ENCODE measurements around the gene HMGCR.

The HMGCR gene

DNA sequence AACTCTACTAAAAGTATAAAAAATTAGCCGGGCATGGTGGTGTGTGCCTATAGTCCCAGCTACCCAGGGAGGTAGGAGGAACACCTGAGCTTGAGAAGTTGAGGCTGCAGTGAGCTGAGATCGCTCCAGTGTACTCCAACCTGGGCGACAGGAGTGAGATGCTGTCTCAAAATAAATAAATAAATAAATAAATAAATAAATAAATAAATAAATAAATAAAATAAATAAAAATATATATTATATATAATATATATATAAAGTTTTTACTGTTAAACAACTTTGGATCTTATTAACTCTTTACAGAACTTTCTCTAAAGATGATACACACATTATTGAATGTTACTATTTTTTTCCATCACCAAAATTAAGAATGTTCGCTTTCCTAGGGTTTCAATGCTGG is 38.4 kb downstream of the HMGCR start (continued):
- TF ChIP-seq, protein P1, sequence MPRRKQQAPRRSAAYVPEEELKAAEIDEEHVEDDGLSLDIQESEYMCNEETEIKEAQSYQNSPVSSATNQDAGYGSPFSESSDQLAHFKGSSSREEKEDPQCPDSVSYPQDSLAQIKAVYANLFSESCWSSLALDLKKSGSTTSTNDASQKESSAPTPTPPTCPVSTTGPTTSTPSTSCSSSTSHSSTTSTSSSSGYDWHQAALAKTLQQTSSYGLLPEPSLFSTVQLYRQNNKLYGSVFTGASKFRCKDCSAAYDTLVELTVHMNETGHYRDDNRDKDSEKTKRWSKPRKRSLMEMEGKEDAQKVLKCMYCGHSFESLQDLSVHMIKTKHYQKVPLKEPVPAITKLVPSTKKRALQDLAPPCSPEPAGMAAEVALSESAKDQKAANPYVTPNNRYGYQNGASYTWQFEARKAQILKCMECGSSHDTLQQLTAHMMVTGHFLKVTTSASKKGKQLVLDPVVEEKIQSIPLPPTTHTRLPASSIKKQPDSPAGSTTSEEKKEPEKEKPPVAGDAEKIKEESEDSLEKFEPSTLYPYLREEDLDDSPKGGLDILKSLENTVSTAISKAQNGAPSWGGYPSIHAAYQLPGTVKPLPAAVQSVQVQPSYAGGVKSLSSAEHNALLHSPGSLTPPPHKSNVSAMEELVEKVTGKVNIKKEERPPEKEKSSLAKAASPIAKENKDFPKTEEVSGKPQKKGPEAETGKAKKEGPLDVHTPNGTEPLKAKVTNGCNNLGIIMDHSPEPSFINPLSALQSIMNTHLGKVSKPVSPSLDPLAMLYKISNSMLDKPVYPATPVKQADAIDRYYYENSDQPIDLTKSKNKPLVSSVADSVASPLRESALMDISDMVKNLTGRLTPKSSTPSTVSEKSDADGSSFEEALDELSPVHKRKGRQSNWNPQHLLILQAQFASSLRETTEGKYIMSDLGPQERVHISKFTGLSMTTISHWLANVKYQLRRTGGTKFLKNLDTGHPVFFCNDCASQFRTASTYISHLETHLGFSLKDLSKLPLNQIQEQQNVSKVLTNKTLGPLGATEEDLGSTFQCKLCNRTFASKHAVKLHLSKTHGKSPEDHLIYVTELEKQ (tag by site-specific recombination; IDR thresholded peaks at IDR 0.05; ENCODE audit: borderline replicate concordance) = no peak
- TF ChIP-seq ZNF621 (tag by site-specific recombination; IDR thresholded peaks at IDR 0.05) (no peak), ZNF266 (tag by site-specific recombination; IDR thresholded peaks at IDR 0.05; ENCODE audit: low read depth) (no peak), ZNF624 (tag by site-specific recombination; IDR thresholded peaks at IDR 0.05) (no peak), ZNF510 (tag by site-specific recombination; IDR thresholded peaks at IDR 0.05; ENCODE audit: insufficient replicate concordance) (peak; percentile 36), ZNF785 (tag by site-specific recombination; IDR thresholded peaks at IDR 0.05) (no peak), ZNF776 (tag by site-specific recombination; IDR thresholded peaks at IDR 0.05; ENCODE audit: borderline replicate concordance) (no peak), ZNF555 (tag by site-specific recombination; conservative IDR thresholded peaks at IDR 0.05) (peak; percentile 91), ZNF626 (tag by site-specific recombination; IDR thresholded peaks at IDR 0.05) (no peak), SETDB1 (IDR thresholded peaks at IDR 0.05; ENCODE audit: insufficient read length, low read length) (no peak), ZIC2 (tag by site-specific recombination; IDR thresholded peaks at IDR 0.05) (no peak), ZNF529 (tag by site-specific recombination; IDR thresholded peaks at IDR 0.05; ENCODE audit: insufficient replicate concordance) (peak; percentile 39), ZFP41 (tag by site-specific recombination; IDR thresholded peaks at IDR 0.05; ENCODE audit: borderline replicate concordance) (no peak), ZNF433 (tag by site-specific recombination; IDR thresholded peaks at IDR 0.05; ENCODE audit: low read depth) (0 out of 2 replicates have a peak, but pooled peaks have one; percentile 7), ZNF76 (tag by site-specific recombination; IDR thresholded peaks at IDR 0.05; ENCODE audit: borderline replicate concordance, low read depth) (no peak), OSR2 (tag by site-specific recombination; IDR thresholded peaks at IDR 0.05) (no peak), ZNF416 (tag by site-specific recombination; IDR thresholded peaks at IDR 0.05) (no peak), ZNF394 (tag by site-specific recombination; IDR thresholded peaks at IDR 0.05; ENCODE audit: borderline replicate concordance) (peak; percentile 87)
- TF ChIP-seq, protein P2, sequence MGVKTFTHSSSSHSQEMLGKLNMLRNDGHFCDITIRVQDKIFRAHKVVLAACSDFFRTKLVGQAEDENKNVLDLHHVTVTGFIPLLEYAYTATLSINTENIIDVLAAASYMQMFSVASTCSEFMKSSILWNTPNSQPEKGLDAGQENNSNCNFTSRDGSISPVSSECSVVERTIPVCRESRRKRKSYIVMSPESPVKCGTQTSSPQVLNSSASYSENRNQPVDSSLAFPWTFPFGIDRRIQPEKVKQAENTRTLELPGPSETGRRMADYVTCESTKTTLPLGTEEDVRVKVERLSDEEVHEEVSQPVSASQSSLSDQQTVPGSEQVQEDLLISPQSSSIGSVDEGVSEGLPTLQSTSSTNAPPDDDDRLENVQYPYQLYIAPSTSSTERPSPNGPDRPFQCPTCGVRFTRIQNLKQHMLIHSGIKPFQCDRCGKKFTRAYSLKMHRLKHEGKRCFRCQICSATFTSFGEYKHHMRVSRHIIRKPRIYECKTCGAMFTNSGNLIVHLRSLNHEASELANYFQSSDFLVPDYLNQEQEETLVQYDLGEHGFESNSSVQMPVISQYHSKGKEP (tag by site-specific recombination; IDR thresholded peaks at IDR 0.05) = no peak
- TF ChIP-seq, protein P3, sequence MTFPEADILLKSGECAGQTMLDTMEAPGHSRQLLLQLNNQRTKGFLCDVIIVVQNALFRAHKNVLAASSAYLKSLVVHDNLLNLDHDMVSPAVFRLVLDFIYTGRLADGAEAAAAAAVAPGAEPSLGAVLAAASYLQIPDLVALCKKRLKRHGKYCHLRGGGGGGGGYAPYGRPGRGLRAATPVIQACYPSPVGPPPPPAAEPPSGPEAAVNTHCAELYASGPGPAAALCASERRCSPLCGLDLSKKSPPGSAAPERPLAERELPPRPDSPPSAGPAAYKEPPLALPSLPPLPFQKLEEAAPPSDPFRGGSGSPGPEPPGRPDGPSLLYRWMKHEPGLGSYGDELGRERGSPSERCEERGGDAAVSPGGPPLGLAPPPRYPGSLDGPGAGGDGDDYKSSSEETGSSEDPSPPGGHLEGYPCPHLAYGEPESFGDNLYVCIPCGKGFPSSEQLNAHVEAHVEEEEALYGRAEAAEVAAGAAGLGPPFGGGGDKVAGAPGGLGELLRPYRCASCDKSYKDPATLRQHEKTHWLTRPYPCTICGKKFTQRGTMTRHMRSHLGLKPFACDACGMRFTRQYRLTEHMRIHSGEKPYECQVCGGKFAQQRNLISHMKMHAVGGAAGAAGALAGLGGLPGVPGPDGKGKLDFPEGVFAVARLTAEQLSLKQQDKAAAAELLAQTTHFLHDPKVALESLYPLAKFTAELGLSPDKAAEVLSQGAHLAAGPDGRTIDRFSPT (tag by site-specific recombination; IDR thresholded peaks at IDR 0.05) = no peak
- TF ChIP-seq, protein P4, sequence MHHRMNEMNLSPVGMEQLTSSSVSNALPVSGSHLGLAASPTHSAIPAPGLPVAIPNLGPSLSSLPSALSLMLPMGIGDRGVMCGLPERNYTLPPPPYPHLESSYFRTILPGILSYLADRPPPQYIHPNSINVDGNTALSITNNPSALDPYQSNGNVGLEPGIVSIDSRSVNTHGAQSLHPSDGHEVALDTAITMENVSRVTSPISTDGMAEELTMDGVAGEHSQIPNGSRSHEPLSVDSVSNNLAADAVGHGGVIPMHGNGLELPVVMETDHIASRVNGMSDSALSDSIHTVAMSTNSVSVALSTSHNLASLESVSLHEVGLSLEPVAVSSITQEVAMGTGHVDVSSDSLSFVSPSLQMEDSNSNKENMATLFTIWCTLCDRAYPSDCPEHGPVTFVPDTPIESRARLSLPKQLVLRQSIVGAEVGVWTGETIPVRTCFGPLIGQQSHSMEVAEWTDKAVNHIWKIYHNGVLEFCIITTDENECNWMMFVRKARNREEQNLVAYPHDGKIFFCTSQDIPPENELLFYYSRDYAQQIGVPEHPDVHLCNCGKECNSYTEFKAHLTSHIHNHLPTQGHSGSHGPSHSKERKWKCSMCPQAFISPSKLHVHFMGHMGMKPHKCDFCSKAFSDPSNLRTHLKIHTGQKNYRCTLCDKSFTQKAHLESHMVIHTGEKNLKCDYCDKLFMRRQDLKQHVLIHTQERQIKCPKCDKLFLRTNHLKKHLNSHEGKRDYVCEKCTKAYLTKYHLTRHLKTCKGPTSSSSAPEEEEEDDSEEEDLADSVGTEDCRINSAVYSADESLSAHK (tag by site-specific recombination; IDR thresholded peaks at IDR 0.05) = no peak
- TF ChIP-seq, protein P5, sequence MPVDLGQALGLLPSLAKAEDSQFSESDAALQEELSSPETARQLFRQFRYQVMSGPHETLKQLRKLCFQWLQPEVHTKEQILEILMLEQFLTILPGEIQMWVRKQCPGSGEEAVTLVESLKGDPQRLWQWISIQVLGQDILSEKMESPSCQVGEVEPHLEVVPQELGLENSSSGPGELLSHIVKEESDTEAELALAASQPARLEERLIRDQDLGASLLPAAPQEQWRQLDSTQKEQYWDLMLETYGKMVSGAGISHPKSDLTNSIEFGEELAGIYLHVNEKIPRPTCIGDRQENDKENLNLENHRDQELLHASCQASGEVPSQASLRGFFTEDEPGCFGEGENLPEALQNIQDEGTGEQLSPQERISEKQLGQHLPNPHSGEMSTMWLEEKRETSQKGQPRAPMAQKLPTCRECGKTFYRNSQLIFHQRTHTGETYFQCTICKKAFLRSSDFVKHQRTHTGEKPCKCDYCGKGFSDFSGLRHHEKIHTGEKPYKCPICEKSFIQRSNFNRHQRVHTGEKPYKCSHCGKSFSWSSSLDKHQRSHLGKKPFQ (tag by site-specific recombination; IDR thresholded peaks at IDR 0.05) = no peak
- TF ChIP-seq, protein P6, sequence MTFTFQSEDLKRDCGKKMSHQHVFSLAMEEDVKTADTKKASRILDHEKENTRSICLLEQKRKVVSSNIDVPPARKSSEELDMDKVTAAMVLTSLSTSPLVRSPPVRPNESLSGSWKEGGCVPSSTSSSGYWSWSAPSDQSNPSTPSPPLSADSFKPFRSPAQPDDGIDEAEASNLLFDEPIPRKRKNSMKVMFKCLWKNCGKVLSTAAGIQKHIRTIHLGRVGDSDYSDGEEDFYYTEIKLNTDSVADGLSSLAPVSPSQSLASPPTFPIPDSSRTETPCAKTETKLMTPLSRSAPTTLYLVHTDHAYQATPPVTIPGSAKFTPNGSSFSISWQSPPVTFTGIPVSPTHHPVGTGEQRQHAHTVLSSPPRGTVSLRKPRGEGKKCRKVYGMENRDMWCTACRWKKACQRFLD (tag by site-specific recombination; IDR thresholded peaks at IDR 0.05) = no peak

Data from HEK293 (cell line).